ENCODE data around the gene POLA2.
A peak's percentile ranks its signal among the peaks of the same experiment; 100 is the strongest.
"Not testable (repeated sequence)": the region's sequence is repeated elsewhere in the genome, so short reads cannot be mapped to it uniquely, and the experiment has no call there.

Gene POLA2

DNA sequence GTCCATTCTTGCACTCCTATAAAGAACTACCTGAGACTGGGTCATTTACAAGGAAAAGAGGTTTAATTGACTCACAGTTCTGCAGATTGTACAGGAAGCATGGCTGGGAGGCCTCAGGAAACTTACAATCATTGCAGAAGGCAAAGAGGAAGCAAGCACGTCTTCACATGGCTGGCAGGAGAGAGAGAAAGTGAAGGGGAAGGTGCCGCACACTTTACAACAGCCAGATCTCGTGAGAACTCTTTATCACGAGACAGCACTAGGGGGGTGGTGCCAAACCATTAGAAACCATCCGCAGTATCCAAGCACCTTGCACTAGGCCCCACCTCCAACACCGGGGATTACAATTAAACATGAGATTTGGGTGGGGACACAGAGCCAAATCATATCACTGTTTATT, 19.4 kb upstream of the POLA2 start:
- peak; percentile 47 to 51 for DNase-seq

DNA sequence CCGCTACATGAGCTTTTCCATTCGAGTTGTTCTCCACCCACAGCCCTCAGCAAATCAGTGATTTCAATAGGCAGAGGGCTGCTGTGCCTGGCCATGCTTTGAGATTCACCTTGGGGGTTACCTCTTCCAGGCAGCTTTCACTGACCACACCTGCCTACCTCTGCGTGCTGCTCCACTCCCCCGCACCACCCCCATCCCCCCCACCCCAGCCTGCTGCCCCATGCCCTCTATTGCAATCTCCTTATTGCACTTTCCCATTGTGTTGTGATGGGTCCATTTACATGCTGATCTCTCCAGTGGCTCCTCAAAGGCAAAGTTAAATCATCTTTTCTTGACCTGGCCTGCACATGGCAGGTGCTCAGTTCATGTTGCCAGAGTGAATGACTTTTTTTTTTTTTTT, 18.0 kb upstream of the POLA2 start:
- DNase-seq = no peak

DNA sequence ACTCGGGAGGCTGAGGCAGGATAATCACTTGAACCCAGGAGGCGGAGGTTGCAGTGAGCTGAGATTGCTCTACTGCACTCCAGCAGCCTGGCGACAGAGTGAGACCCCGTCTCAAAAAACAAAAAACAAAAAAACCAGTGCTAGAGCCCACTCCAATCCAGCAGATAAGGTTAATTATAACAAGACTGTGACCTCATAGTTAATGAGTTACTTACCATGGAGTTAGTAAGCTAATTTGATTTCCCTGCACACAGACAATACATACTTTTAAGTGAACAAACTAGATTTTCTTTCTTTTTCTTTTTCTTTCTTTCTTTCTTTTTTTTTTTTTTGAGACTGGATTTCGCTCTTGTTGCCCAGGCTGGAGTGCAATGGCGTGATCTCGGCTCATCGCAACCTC, 16.7 kb upstream of the POLA2 start:
- not testable (repeated sequence) for DNase-seq

GRCh38 chr11:65246506-65246905, 15.3 kb upstream of the POLA2 start:
- DNase-seq = no peak

GRCh38 chr11:65248184-65248710, 13.5 kb upstream of the POLA2 start:
- not testable (repeated sequence) for DNase-seq

DNA sequence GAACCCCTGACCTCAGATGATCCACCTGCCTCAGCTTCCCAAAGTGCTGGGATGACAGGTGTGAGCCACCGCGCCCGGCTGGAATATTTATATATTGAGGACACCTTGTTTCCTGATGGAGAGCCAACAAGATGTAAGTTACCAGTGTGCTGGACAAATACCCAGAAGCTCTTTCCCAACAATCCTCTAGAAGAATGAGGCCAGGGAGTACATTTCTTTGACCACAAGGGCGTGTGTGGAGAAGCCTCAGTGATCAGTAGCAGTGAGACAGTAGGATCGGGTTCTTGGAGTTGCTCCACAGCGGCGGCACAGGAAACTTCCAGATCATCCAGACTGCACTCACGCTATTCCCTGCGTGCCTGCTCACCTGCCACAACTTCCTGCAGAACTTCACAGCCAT, 10.3 kb upstream of the POLA2 start:
- DNase-seq = no peak

DNA sequence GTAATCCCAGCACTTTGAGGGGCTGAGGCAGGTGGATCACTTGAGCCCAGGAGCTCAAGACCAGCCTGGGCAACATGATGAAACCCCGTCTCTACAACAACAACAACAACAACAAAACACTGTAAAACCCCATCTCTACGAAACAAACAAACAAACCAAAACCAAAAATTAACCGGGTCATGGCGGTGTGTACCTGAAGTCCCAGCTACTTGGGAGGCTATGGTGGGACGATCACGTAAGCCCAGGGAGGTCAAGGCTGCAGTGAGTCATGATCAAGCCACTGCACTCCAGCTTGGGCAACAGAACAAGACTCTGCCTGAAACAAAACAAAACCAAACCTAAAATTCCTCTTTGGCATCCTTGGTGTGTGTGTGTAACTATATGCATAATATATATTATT, 7.0 kb upstream of the POLA2 start:
- DNase-seq = no peak

DNA sequence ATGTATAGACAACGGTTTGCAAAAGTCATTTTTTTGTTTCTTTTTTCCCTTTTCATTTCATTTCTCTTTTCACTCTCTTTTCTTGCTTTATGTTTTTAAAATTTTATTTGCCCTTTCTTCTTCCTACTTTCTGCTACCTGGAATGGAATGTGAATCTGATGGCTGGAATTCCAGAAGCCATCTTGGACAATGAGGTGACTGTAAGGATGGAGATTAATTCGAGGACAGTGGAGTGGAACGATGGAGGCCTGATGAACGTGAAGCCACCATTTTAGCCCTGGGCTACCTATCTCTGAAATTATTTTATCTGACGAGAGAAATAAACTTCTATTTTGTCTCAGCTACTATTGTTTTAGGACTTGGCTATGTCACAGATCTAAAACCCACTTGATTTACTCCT, 2.8 kb upstream of the POLA2 start:
- DNase-seq = no peak

GRCh38 chr11:65260302-65260701, 1.5 kb upstream of the POLA2 start:
- DNase-seq = no peak

- DNase-seq = peak in 1 of 2 experiments; percentile 56
Observed at GRCh38 chr11:65260756-65261590, 789 bp upstream of the POLA2 start.

DNA sequence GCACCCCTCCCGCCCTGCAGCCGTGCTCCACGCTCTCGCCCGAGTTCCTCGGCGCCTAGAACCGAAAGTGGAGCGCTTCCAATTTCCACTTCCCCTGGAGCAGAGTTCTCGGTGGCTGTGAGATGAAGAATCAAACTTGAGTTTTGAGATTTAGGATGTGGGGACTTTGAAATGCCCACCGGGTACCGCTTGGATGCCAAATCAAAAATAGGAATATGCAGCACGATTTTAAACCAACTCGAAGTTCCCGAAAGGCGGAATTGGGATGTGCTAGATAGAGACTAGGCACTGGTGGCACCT, 569 bp downstream of the POLA2 start:
- no peak for DNase-seq

GRCh38 chr11:65262776-65263175, 1.0 kb downstream of the POLA2 start:
- DNase-seq = no peak

DNA sequence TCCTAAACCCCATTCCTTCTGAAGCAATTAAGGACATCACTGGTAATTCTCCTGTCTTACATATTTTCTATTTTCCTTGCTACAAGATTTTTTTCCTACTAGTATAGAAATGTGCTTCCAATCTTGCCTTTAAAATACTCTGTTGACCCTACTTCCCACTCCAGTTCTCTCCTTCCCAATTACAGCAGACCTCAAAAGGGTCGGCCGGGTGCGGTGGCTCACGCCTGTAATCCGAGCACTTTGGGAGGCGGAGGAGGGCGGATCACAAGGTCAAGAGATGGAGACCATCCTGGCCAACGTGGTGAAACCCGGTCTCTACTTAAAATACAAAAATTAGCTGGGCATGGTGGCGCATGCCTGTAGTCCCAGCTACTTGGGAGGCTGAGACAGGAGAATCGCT, 3.0 kb downstream of the POLA2 start:
- not testable (repeated sequence) for DNase-seq

DNA sequence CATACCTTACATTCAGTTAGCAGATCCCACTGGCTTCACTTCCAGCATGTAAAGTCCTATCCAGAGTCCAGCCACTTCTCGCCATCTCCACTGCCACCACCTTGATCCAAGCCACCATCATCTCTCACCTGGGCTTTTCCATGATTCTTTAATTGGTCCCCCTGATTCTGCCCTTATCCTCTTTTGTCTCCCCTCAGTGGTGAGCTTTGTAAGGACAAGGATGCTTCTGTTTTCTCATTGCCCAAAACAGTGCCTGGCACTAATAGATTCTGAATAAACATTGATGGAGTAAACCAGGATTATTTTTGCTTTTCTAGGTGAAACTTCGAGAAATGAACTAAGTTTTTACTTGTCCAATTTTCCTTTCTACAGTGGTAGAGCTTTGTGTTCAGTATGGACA, 4.4 kb downstream of the POLA2 start:
- no peak for DNase-seq

DNA sequence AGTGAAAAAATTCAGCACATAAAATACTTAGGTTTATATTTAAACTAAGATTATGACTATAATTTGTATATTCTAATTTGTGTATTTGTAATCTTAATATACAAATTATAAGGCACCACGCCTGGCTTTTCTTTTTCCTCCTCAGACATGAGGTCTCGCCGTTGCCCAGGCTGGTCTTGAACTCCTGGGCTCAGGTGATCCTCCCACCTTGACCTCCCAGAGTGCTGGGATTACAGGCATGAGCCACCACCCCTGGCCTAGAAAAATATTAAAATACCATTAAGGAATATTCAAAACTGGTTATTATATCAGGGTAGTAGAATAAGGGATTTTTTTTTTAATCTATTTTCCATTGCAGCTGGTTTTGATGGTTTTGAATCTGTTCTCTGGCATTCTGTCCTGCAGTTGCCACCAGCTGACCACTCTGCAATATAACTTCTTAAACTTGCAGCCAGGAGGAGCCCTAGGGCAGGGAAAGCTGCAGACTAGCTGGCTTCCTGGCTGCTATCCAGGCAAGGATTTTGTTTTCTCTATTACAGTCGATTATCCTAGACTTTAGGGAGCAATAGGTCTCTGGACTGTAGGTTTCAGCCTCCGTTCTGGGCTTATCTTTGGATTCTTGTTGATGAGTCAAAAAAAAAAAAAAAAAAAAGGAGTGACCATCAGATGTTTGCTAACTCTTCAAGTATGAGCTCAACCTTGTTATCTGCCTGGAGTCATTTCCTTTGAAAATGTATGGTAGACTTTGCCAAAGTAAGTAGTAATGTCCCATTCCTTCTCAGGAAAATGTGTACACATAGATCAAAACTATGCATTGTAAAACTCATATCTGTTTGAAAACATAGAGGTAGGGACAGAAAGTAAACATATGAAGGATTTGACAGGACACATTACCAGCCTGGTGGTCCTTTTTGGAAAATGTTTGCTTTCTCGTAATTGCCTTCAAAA, 13.2 kb downstream of the POLA2 start:
- DNase-seq = no peak

DNA sequence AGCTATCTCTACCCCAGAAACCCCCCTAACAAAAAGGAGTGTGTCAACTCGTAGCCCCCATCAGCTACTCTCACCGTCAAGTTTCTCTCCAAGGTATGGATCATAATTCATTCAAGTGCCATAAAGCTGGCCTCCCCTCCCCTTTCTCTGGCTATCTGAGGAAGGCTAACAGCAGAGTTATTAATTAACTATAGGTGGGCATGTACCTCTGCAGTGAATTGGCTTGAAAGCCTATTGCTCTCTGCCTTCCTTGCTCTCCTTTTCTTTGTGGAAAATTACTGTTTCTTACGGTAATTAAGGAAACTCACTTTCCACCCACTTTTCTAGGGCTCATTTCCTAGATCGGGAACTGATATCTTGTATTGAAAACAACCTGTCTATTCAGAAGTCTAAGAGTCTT, 14.1 kb downstream of the POLA2 start:
- no peak for DNase-seq

- no peak for DNase-seq
Observed at GRCh38 chr11:65277631-65278277, 16.0 kb downstream of the POLA2 start.

DNA sequence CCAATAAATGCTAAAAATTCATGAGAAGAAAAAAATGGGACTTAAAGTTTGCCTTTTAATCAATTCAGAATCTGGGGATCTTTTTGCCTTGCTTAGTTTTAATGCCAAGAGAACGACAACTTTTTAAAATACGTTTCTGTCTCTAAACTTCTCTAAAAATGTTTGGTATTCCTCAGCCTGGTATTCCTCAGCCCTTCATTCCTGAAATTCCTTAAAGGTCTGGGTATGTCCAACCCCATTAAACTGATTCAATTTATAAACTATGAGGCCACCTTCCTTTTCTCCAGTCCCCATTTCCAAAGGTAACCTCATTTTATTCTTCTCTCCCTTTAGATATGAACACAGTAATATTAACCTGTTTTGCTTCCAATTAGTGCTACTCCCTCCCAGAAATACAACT, 16.6 kb downstream of the POLA2 start:
- DNase-seq = no peak

GRCh38 chr11:65279279-65279678, 17.5 kb downstream of the POLA2 start:
- no peak for DNase-seq

DNA sequence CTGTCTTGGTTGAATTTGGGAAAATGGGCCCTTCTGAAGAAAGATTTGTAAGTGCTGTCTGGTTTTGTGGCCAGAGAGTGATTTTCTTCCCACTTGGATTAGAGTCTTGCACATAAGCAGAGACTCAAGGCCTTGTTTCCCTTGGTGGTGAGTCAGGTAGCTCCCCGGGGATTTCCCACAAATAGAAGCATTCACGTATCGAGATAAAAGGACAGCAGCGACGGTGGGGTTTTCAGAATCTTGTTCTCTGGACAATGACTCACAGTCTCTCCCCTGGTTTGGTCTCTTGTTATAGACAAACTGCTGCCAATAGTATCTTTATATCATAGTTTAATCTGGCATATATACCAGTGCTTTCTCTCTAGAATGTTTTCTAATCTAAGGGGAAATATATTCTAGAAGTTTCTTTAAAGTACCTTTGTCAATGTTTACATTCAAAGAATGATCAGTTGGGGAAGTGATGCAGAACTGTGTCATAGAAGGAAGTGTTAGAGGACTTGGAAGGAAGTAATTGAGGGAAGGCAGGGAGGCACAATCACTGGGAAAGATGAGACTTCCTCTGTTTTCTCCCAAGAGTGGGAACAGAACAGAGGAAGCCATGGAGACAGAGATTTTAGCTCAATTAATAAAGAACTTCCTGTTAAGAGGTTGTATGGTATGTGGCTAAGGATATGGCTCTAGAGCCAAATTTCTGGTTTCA, 18.1 kb downstream of the POLA2 start:
- no peak for DNase-seq

DNA sequence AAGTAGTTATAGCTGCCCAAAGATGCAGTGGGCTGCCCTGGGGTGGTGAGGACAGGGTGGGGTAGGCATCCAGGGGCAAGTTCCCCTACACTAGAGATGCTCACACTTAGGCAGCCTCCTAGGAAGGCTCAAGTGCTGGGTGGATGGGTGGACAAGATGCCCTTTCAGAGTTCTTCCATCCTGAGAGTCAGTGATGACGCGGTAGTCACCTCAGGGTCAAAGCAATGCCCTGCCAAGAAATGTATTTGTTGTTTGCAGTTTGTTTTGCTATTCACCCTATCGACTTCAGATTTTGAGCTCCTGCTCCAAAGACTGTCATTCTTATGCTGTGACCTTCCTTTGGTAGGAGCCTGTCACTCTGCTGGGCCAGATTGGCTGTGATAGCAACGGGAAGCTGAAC, 18.9 kb downstream of the POLA2 start:
- DNase-seq = no peak

GRCh38 chr11:65286686-65287085, 24.9 kb downstream of the POLA2 start:
- no peak for DNase-seq

DNA sequence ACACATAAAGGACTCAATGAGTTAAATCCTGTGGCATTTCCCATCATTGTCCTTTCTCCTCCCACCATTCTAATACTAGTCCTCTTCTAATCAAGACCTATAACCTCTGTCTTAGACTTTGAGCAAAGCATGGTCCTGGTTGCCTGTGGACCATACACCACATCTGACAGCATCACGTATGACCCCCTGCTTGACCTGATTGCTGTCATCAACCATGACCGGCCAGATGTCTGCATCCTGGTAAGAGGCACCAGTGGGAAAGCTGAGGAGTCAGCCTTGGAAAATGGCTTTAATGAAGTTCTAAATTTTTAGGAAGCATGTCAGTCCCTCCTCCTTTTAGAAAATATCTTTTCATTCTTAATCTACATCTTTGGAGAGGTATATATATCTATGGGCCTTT, 25.8 kb downstream of the POLA2 start:
- no peak for DNase-seq

Data from NCI-H187 (cell line).